GM12875 (cell line): ENCODE data around the gene MLN.

Experiments
- H3K4me3 ChIP-seq: one replicate; pipeline ENCODE4 v1.5.1; 2011; ENCODE audit warnings: low read depth, low read length, control low read depth
- TF ChIP-seq, protein P1 (sequence below): IDR thresholded peaks from 2 replicates; pipeline ENCODE4 v1.5.1; 2011; ENCODE audit warnings: low read depth, mild to moderate bottlenecking, control low read depth, inconsistent platforms, low read length, moderate library complexity, borderline replicate concordance; ENCODE audit not compliant: insufficient read depth

The MLN gene

DNA sequence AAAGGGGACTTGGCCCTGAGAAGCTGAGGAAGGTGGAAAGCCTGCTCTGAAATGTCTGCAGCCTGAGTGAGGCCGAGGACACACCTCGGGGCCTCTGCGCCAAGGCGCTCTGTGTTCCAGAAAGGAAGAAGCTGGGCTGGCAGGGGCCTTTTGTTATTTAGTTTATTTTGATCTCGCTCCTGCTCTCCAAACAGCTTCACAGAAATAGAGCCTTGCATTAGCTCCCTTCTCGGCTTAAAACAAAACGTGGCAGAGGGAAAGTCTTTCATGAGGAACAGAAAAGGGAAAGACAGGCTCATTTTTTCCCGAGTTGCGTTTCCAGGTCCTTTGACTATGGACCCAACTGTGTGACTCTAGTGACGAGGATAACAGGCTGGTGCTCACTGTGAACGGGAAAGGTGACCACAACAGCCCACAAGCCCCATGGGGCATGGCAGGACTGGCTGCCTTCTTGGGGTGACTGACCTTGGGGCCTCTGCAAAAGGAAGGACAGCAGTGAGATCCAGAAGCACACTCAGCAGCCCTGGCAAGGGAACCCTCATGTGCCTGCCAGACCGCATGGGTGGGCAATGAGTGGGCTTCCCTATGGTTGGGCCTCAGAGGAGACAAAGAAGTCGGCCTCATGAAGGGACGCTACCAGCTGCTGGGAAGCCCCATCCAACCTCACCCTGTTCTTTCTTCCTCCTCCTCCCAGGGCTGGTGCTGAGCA is 33.5 kb downstream of the MLN start:
- TF ChIP-seq, protein P1, sequence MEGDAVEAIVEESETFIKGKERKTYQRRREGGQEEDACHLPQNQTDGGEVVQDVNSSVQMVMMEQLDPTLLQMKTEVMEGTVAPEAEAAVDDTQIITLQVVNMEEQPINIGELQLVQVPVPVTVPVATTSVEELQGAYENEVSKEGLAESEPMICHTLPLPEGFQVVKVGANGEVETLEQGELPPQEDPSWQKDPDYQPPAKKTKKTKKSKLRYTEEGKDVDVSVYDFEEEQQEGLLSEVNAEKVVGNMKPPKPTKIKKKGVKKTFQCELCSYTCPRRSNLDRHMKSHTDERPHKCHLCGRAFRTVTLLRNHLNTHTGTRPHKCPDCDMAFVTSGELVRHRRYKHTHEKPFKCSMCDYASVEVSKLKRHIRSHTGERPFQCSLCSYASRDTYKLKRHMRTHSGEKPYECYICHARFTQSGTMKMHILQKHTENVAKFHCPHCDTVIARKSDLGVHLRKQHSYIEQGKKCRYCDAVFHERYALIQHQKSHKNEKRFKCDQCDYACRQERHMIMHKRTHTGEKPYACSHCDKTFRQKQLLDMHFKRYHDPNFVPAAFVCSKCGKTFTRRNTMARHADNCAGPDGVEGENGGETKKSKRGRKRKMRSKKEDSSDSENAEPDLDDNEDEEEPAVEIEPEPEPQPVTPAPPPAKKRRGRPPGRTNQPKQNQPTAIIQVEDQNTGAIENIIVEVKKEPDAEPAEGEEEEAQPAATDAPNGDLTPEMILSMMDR, result no peak
- H3K4me3 ChIP-seq, result no peak overlapping the region

DNA sequence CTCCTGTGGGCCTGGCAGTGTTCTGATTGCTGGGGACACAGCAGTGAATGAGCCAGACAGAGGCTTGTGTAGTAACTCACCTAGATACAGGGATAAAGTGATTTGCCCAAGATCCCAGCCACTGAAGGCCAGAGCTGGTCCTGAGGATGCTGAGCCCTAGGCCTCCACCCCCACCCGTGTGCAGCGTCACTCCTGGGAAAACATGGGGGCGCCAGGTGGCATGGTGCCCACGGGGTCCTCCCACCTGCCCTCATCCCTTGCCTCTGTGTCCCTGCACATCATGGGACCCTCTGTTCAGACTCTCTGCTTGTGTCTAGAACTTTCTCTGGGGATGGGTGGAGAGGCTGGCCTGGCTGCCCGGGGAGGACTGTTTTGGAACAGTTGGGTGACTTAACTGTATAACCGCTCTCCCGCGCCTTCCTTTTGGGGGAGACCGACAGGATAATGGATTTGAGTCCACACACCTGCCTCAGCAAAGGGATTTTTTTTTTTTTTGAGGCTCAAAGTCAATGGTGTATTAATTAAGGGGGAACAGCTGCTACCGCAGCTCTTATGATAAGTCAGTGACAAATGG is 34.5 kb downstream of the MLN start:
- no peak overlapping the region for H3K4me3 ChIP-seq
- TF ChIP-seq, protein P1, result no peak

DNA sequence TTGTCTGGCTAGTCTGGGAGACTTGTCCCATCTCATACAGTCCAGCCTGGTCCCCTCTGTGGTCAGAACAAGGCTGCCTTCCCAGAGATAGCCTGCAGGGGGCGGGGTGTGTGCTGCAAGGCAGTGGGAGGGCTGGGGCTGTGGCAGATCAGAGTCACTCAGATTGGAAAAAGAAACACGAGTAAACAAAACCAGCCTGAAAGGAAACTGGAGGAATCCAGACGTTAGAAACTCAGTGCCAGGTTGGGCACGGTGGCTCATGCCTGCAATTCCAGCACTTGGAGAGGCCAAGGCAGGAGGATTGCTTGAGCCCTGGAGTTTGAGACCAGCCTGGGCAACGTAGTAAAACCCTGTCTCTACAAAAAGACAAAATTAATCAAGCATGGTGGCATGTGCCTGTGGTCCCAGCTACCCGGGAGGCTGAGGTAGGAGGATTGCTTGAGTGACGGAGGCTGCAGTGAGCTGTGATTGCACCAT is 35.1 kb downstream of the MLN start:
- TF ChIP-seq, protein P1, result peak; percentile 91
- H3K4me3 ChIP-seq, result no peak overlapping the region

DNA sequence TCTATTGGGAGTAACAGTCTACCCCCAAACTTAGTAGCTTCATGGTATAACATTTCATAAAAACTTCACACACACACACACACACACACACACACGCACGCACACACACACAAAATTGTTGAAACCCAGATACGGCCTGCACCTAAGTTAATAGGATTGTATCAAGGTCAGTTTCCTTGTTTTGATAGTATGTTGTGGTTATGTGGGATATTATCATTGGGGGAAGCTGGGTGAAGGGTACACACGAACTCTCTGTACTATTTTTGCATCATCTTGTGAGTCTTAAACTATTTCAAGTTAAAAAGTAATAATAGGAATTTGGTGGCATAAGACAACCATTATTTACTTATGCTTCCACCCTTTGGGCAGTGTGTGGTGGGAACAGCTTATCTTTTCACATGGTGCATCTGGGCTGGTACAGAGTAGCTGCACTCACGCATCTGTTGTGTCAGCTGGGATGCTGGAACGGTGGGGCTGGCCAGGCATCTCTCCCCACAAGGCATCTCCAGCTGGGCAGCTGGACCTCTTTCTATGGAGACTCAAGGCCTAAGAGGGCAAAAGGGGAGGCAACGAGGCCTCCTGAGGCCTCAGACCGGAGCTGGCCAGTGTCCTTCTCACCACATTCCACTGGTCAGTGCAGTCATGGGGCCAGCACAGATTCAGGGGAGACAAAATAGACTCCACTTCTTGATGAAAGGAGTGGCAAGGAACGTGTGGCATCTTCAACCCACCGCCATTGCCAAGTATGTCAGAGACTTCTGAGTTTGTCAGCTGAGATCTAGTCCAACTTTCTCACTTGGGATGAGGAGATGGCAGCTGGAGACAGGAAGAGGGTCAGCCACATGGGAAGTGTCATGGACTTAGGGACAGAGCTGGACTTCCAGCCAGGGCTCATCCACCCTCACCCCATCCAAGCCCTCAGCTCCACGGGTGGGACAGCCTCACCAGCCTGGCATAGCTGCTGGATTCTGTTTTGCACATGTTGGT is 36.6 kb downstream of the MLN start:
- TF ChIP-seq, protein P1, result no peak

DNA sequence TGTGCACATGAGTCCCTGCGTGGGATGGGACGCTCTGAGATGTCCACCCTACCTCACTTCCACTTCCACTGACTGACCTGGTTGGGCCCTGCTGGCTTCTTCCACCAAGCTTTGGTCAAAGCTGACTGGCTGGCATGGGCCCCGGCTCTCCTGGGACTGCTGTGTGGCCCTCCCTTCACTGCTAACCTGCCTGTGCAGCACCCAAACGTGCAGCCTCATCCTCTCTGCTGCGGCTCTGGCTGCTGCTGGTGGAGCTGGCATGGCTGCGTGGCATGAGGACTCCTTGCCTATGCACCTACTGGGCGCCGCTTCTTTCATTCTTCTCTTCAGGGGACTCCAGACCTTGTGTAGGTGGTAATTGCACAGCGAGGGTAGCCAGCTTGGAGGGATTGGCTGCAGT is 38.4 kb downstream of the MLN start:
- no peak overlapping the region for H3K4me3 ChIP-seq
- TF ChIP-seq, protein P1, result no peak

More for the DNA sequence above, 36.6 kb downstream of the MLN start:
- no peak overlapping the region for H3K4me3 ChIP-seq

DNA sequence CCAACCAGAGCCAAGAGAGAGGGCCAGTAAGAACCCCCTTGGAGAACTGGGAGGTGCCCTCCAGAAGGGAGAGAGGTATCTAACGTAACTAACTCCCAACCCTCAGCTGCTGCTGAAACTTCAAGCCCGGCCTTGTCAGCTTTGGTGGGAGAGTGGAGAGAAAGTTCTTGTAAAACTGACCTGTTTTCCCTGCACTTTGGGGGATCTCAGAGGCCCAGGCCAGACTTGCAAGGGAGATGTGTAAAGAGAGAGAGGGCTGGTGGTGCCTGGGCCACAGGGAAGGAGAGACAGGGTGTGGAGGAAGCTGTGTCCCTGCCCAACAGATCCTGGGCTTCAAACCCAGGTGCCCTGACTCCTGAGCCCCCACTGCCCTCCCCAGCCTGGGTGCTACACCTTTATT is 39.8 kb downstream of the MLN start:
- TF ChIP-seq, protein P1, result no peak
- no peak overlapping the region for H3K4me3 ChIP-seq
